Placental pericyte (primary cell): ENCODE data around the gene PRDX4. TPM values are rescaled to one million over a fixed set of nuclear protein-coding genes. Genes with fewer than 3 reads are reported as not detected.

Source experiments
- total RNA-seq: library from RNA; depleted of rRNA; stranded (reverse); fragments of >200 nt; gene quantifications from 2 replicates; pipeline ENCODE4 v1.2.3, GENCODE V29; 2012

PRDX4 gene
- 110 and 171 TPM in 2 replicates for total RNA-seq

DNA sequence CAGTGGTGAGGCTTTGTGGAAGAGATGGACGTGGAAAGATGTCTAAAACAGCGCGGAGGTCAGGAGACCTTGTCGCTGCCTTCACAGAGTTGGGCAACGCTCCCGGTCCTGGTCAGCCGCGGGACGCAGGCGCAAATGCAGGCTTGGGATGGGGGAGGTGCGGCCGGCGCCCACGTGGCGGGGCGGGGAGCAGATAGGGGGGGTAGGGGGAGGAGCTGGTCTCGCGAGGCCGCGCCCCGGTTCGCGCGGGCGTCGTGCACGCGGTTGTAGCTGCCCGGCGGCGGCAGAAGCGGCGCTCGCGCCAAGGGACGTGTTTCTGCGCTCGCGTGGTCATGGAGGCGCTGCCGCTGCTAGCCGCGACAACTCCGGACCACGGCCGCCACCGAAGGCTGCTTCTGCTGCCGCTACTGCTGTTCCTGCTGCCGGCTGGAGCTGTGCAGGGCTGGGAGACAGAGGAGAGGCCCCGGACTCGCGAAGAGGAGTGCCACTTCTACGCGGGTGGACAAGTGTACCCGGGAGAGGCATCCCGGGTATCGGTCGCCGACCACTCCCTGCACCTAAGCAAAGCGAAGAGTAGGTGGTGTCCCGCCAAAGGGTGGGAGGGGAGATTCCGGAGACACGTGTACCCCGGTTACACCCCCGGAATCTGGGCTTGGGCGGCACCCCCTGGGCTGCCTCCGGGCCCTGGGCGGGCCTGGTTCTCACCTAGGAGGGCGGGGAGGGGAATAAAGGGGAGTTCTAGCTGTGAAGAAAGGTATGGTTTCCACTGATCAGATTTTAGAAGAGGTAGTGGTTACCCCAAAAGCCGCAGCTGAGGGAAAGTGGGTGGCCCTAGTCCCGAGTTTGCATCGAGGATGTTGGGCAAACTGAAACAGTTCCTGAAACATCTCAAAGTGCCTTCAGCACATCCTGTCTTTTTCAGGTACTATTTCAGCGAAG lies at the start of gene PRDX4:
PRDX4 (plus strand) TSS at position 255 of the 939 bp plus-strand sequence; CDS start at position 333, 78 bp downstream.

Other genes starting within 250 kb of the PRDX4 start
- gene ACOT9, start 75.8 kb downstream of the PRDX4 start, total RNA-seq: 52.7 and 67.7 TPM in 2 replicates
- 80.5 and 306 TPM in 2 replicates for gene SAT1, start 115.7 kb downstream of the PRDX4 start, total RNA-seq
- 10.2 and 15.8 TPM in 2 replicates for gene APOO, start 240.4 kb downstream of the PRDX4 start, total RNA-seq
- not detected in 2 replicates for gene CXorf58, start 240.5 kb downstream of the PRDX4 start, total RNA-seq